Neutrophil (primary cell): ENCODE results near the gene GPS1.

ENCODE experiments used
- H3K27ac ChIP-seq: fragments of 200-600 bp; sonication (generic); 2 replicates; pipeline ENCODE4 v1.5.1; 2016; ENCODE audit warnings: mild to moderate bottlenecking, moderate library complexity
- H3K27me3 ChIP-seq: fragments of 200-600 bp; sonication (generic); 2 replicates; pipeline ENCODE4 v1.6.0; 2016; ENCODE audit warnings: mild to moderate bottlenecking
- H3K36me3 ChIP-seq: fragments of 200-600 bp; sonication (generic); 2 replicates; pipeline ENCODE4 v1.5.1; 2017
- H3K4me1 ChIP-seq, 2 experiments: fragments of 200-600 bp in 1 of 2; sonication (generic) in 1 of 2; 1 replicate in 1 of 2; 2 replicates in 1 of 2; pipeline versions ENCODE4 v1.5.1 to v1.6.1; 2013 to 2016; ENCODE audit warnings: low read depth in 1 of 2, low read length in 1 of 2, mild to moderate bottlenecking in 1 of 2, moderate library complexity in 1 of 2; ENCODE audit not compliant: control insufficient read depth in 1 of 2, insufficient read depth in 1 of 2
- H3K4me3 ChIP-seq, 2 experiments: fragments of 200-600 bp in 1 of 2; sonication (generic) in 1 of 2; 1 replicate in 1 of 2; 2 replicates in 1 of 2; pipeline ENCODE4 v1.5.1; 2013 to 2016; ENCODE audit warnings: low read depth in 1 of 2, low read length in 1 of 2, mild to moderate bottlenecking in 1 of 2, moderate library complexity in 1 of 2
- H3K9me3 ChIP-seq: fragments of 200-600 bp; sonication (generic); 2 replicates; pipeline ENCODE4 v1.5.1; 2016
- CTCF ChIP-seq: fragments of 200-600 bp; sonication (generic); IDR thresholded peaks from 2 replicates; pipeline ENCODE4 v1.5.1; 2016; ENCODE audit warnings: antibody characterized with exemption

The GPS1 gene

GRCh38 chr17:82073446-82073845, 21.7 kb downstream of the GPS1 start:
- Histone ChIP-seq H3K9me3 (no peaks in the 10 kb centered on the region), H3K27ac (no peak overlapping the region), H3K4me3 (no peak overlapping the region), H3K4me1 (no peaks in the 10 kb centered on the region), H3K27me3 (peaks cover 3% of the 10 kb centered on the region), H3K36me3 (no peaks in the 10 kb centered on the region)
- no peak for TF ChIP-seq CTCF

GRCh38 chr17:82076018-82076784, 24.5 kb downstream of the GPS1 start:
- no peaks in the 10 kb centered on the region for H3K4me1 ChIP-seq
- no peak overlapping the region for H3K27ac ChIP-seq
- H3K27me3 ChIP-seq, result no peaks in the 10 kb centered on the region
- no peaks in the 10 kb centered on the region for H3K9me3 ChIP-seq
- TF ChIP-seq CTCF, result no peak
- H3K4me3 ChIP-seq, result no peak overlapping the region
- peaks cover 8% of the 10 kb centered on the region for H3K36me3 ChIP-seq

DNA sequence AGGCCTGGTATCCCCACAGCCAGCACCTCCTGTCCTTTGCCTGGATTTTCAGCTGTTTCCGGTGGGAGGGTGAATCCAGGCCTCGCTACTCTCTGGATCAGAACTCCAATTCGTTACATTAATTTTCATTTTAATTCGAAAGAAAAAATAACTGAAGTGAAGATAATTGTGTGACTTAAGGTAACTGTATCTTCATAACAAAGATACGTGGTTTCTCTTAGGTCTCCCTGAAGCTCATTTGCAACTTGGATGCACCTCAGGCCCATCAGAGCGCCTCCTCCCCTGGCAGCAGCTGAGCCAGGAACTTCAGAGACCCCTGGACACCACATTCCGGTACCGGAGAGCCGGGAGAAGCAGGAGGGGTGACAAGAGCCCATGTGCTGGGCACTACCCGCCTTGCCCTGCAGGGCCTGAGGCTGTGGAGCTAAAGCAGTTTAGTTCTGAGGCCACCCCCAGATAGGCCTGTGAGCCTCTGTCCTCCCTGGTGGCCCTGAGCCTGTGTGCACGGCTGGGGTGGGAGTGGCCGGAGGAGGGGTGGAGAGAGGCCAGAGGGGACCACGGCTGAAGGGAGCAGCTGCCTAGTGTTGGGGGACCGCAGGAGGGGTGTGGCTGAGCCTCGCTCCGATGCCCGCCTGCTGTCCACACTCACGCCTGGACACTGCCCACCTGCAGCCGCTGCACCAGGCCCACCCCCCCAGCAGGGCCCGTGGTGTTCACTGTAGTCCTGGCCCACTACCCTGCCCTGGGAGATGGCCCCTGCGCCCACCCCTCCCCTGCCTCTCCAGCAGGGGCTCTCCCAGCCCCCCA, 25.3 kb downstream of the GPS1 start:
- peaks cover 11% of the 10 kb centered on the region for H3K36me3 ChIP-seq
- H3K9me3 ChIP-seq, result no peaks in the 10 kb centered on the region
- TF ChIP-seq CTCF, result no peak
- no peak overlapping the region for H3K4me3 ChIP-seq
- H3K27me3 ChIP-seq, result no peaks in the 10 kb centered on the region
- H3K4me1 ChIP-seq, result no peaks in the 10 kb centered on the region
- no peak overlapping the region for H3K27ac ChIP-seq

GRCh38 chr17:82077617-82078358, 26.1 kb downstream of the GPS1 start:
- H3K36me3 ChIP-seq, result peaks cover 12% of the 10 kb centered on the region
- no peaks in the 10 kb centered on the region for H3K27me3 ChIP-seq
- no peak overlapping the region for H3K27ac ChIP-seq
- no peak overlapping the region for H3K4me3 ChIP-seq
- H3K9me3 ChIP-seq, result no peaks in the 10 kb centered on the region
- TF ChIP-seq CTCF, result no peak
- H3K4me1 ChIP-seq, result no peaks in the 10 kb centered on the region

DNA sequence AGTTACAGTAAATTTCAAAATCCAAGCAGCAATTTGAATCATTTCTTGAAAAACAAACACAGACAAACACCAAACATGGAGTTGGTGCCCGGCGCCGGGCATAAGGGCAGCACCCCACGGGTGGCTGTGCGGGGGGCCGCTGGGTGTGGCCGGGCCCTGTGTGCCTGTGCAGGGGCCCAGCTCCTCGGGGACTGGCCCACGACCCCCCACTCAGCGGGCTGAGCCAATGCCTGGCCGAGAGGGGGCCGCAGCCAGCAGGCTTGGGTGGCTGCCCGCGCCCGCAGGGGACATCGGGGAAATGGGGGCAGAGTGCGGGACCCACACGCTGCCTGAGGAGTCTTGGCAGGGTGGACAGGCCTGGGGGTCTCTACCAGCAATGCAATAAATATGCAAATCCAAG, 26.7 kb downstream of the GPS1 start:
- Histone ChIP-seq H3K4me1 (no peaks in the 10 kb centered on the region), H3K9me3 (no peaks in the 10 kb centered on the region), H3K4me3 (no peak overlapping the region), H3K36me3 (peaks cover 19% of the 10 kb centered on the region), H3K27me3 (no peaks in the 10 kb centered on the region), H3K27ac (no peak overlapping the region)
- no peak for TF ChIP-seq CTCF
